HFFc6 (cell line): ENCODE data around the gene C17orf107. TPM values are rescaled to one million over a fixed set of nuclear protein-coding genes. Genes with fewer than 3 reads are reported as not detected.
"Not testable (repeated sequence)": the region's sequence is repeated elsewhere in the genome, so short reads cannot be mapped to it uniquely, and the experiment has no call there.

Experiments used
- DNase-seq: peaks from one replicate; pipeline ENCODE4 v3.0.0-alpha.2; 2018
- H3K27ac Mint-ChIP-seq: 2 replicates; pipeline ENCODE4 v1.8.0; 2020; ENCODE audit warnings: mild to moderate bottlenecking, mixed read lengths
- H3K27me3 Mint-ChIP-seq: 2 replicates; pipeline ENCODE4 v1.8.0; 2021; ENCODE audit warnings: mild to moderate bottlenecking, moderate library complexity, mixed read lengths; ENCODE audit not compliant: insufficient read depth
- H3K36me3 Mint-ChIP-seq: 2 replicates; pipeline ENCODE4 v1.8.0; 2021; ENCODE audit warnings: low read depth, mixed read lengths
- H3K4me1 Mint-ChIP-seq: 2 replicates; pipeline ENCODE4 v1.8.0; 2020; ENCODE audit warnings: low read depth, mixed read lengths
- H3K4me3 Mint-ChIP-seq: 2 replicates; pipeline ENCODE4 v1.8.0; 2020; ENCODE audit warnings: mild to moderate bottlenecking, moderate library complexity, mixed read lengths
- H3K9me3 Mint-ChIP-seq: 2 replicates; pipeline ENCODE4 v1.8.0; 2020; ENCODE audit warnings: mild to moderate bottlenecking, mixed read lengths
- CTCF ChIP-seq: fragments of 200-600 bp; sonication (generic); IDR thresholded peaks from 2 replicates; pipeline ENCODE4 v1.5.0; 2021; ENCODE audit warnings: antibody characterized with exemption, mild to moderate bottlenecking
- total RNA-seq, 6 experiments: library from RNA; stranded (reverse); fragmentation: NEBNext Ultra II Directional; extraction: Animal tissue kit (Norgen Biotek cat#: 25700); gene quantifications; 2 replicates in 1 of 6; 3 replicates in 5 of 6; pipeline ENCODE4 v1.2.3, GENCODE V29; 2021

C17orf107 gene
- total RNA-seq, 6 experiments from 2014 or later = 0.95 to 1.6 (median 1.4) TPM

GRCh38 chr17:4854111-4854681, 45.1 kb upstream of the C17orf107 start:
- no peaks in the 10 kb centered on the region for H3K27me3 Mint-ChIP-seq
- H3K9me3 Mint-ChIP-seq = no peaks in the 10 kb centered on the region
- peaks cover 28% of the 10 kb centered on the region for H3K36me3 Mint-ChIP-seq
- TF ChIP-seq CTCF = no peak
- no peak overlapping the region for H3K4me3 Mint-ChIP-seq
- peak overlapping the region; percentile 36 for H3K27ac Mint-ChIP-seq
- H3K4me1 Mint-ChIP-seq = peaks cover 63% of the 10 kb centered on the region
- DNase-seq = peak; percentile 38

GRCh38 chr17:4856271-4856936, 42.9 kb upstream of the C17orf107 start:
- no peak overlapping the region for H3K27ac Mint-ChIP-seq
- H3K4me3 Mint-ChIP-seq = no peak overlapping the region
- H3K36me3 Mint-ChIP-seq = peaks cover 22% of the 10 kb centered on the region
- no peak for TF ChIP-seq CTCF
- peaks cover 43% of the 10 kb centered on the region for H3K4me1 Mint-ChIP-seq
- DNase-seq = no peak
- H3K9me3 Mint-ChIP-seq = no peaks in the 10 kb centered on the region
- H3K27me3 Mint-ChIP-seq = no peaks in the 10 kb centered on the region; the same call in 1 of the 2 replicates

- Mint-ChIP-seq H3K4me3 (no peak overlapping the region), H3K9me3 (no peaks in the 10 kb centered on the region), H3K27me3 (no peaks in the 10 kb centered on the region; the same call in 1 of the 2 replicates), H3K27ac (no peak overlapping the region), H3K4me1 (peaks cover 38% of the 10 kb centered on the region), H3K36me3 (peaks cover 22% of the 10 kb centered on the region)
- DNase-seq = no peak
- TF ChIP-seq CTCF = no peak
Observed at GRCh38 chr17:4856937-4857314, 42.4 kb upstream of the C17orf107 start.

- not testable (repeated sequence) for H3K27me3 Mint-ChIP-seq, H3K9me3 Mint-ChIP-seq, H3K4me3 Mint-ChIP-seq, DNase-seq, H3K27ac Mint-ChIP-seq
- peaks cover 22% of the 10 kb centered on the region for H3K36me3 Mint-ChIP-seq
- peaks cover 34% of the 10 kb centered on the region for H3K4me1 Mint-ChIP-seq
Observed at GRCh38 chr17:4857347-4857746, 42.0 kb upstream of the C17orf107 start.

GRCh38 chr17:4858068-4858881, 41.1 kb upstream of the C17orf107 start:
- DNase-seq = no peak
- peaks cover 22% of the 10 kb centered on the region for H3K36me3 Mint-ChIP-seq
- H3K27ac Mint-ChIP-seq = peak overlapping the region; percentile 64
- H3K4me1 Mint-ChIP-seq = peaks cover 31% of the 10 kb centered on the region
- no peaks in the 10 kb centered on the region; the same call in 1 of the 2 replicates for H3K27me3 Mint-ChIP-seq
- no peaks in the 10 kb centered on the region for H3K9me3 Mint-ChIP-seq
- no peak overlapping the region for H3K4me3 Mint-ChIP-seq
- TF ChIP-seq CTCF = no peak

- peak; percentile 20 for DNase-seq
- Mint-ChIP-seq H3K4me1 (peaks cover 31% of the 10 kb centered on the region), H3K27ac (peak overlapping the region; percentile 64), H3K27me3 (no peaks in the 10 kb centered on the region; the same call in 1 of the 2 replicates), H3K36me3 (peaks cover 22% of the 10 kb centered on the region), H3K9me3 (no peaks in the 10 kb centered on the region), H3K4me3 (peak overlapping the region; percentile 32; the same call in 1 of the 2 replicates)
- no peak for TF ChIP-seq CTCF
Observed at GRCh38 chr17:4858882-4859260, 40.5 kb upstream of the C17orf107 start.
